GM12878 (cell line): ENCODE data around the gene TEDC1. TPM values are rescaled to one million over a fixed set of nuclear protein-coding genes. Genes with fewer than 3 reads are reported as not detected.

Source experiments
- ATAC-seq: fragments of 200-7000 bp; cut with Tn5 transposase; 3 replicates; pipeline ENCODE4 v1.9.1; 2020; ENCODE audit warnings: mild to moderate bottlenecking, moderate library complexity
- BruUV-seq: library from RNA; stranded (reverse); fragments of 400-500 nt; replicated peaks from 2 replicates; lab custom pipeline; 2021; lab: Mats Ljungman, UMichigan
- CTCF ChIA-PET: fragments of 300-600 bp; sonication (Branson Sonifier 250); formaldehyde crosslinking; extraction: SDS; loops from one replicate; lab custom pipeline; 2021; ENCODE audit warnings: inconsistent platforms; lab: Yijun Ruan, JAX
- POLR2A ChIA-PET: fragments of 350-600 bp; formaldehyde crosslinking; extraction: SDS; loops from one replicate; lab custom pipeline; 2021; ENCODE audit warnings: inconsistent platforms; lab: Charles Lee
- RAD21 ChIA-PET: fragments of 300-600 bp; sonication (Branson Sonifier 250); formaldehyde crosslinking; loops from one replicate; lab custom pipeline; 2023; ENCODE audit warnings: antibody characterized with exemption; ENCODE audit not compliant: unreplicated experiment; lab: Charles Lee
- SMC1A ChIA-PET: fragments of 300-600 bp; sonication (Branson Sonifier 250); formaldehyde crosslinking; loops from one replicate; lab custom pipeline; 2023; ENCODE audit not compliant: unreplicated experiment, uncharacterized antibody; lab: Charles Lee
- DNase-seq: peaks from one replicate; pipeline ENCODE4 v3.0.0-alpha.2; 2011; ENCODE audit warnings: low read depth, low spot score
- FAIRE-seq: peaks from 3 replicates; lab custom pipeline; 2011; peaks lifted over from hg19 to GRCh38; lab: Jason Lieb, UNC
- H2AFZ ChIP-seq: 2 replicates; pipeline ENCODE4 v1.6.0; 2011; ENCODE audit warnings: low read depth, low read length, control low read depth; ENCODE audit not compliant: control insufficient read depth
- H3K27ac ChIP-seq: 2 replicates; pipeline ENCODE4 v1.5.1; 2011; ENCODE audit warnings: control low read depth; ENCODE audit not compliant: control insufficient read depth, insufficient read depth
- H3K27me3 ChIP-seq, 2 experiments: replicated peaks in 1 of 2; 2 replicates each; pipeline versions ENCODE4 v1.6.0 to v1.6.1; 2011; ENCODE audit warnings: low read length in 1 of 2; ENCODE audit not compliant: control insufficient read depth in 2 of 2, insufficient read depth in 2 of 2
- H3K36me3 ChIP-seq, 2 experiments: 2 replicates each; pipeline ENCODE4 v1.5.1; 2011; ENCODE audit warnings: low read length in 1 of 2; ENCODE audit not compliant: control insufficient read depth in 2 of 2, insufficient read depth in 2 of 2
- H3K4me1 ChIP-seq: 2 replicates; pipeline ENCODE4 v1.6.1; 2011; ENCODE audit warnings: mild to moderate bottlenecking, low read length, moderate library complexity, mixed read lengths; ENCODE audit not compliant: control insufficient read depth, insufficient read depth
- H3K4me2 ChIP-seq: 2 replicates; pipeline ENCODE4 v1.6.0; 2011; ENCODE audit warnings: control low read depth; ENCODE audit not compliant: control insufficient read depth, insufficient read depth
- H3K4me3 ChIP-seq: fragments of 200-600 bp; sonication (generic); 2 replicates; pipeline ENCODE4 v1.5.1; 2016
- H3K79me2 ChIP-seq: 2 replicates; pipeline ENCODE4 v1.6.0; 2011; ENCODE audit warnings: low read length; ENCODE audit not compliant: control insufficient read depth, insufficient read depth
- H3K9ac ChIP-seq: 2 replicates; pipeline ENCODE4 v1.8.0; 2011; ENCODE audit warnings: low read length, control low read depth, mixed read lengths; ENCODE audit not compliant: control insufficient read depth, insufficient read depth
- H3K9me3 ChIP-seq: replicated peaks from 3 replicates; pipeline ENCODE4 v1.5.1; 2011; ENCODE audit warnings: mild to moderate bottlenecking, low read length; ENCODE audit not compliant: control insufficient read depth, insufficient read depth
- H4K20me1 ChIP-seq: 2 replicates; pipeline ENCODE4 v1.6.0; 2011; ENCODE audit not compliant: control insufficient read depth, insufficient read depth
- ASH2L ChIP-seq: fragments of 300-600, 200-600 bp; sonication (generic); IDR thresholded peaks from 2 replicates; pipeline ENCODE4 v1.6.1; 2017; ENCODE audit warnings: low read depth, mild to moderate bottlenecking, borderline replicate concordance
- BCL11A ChIP-seq: IDR thresholded peaks from 2 replicates; pipeline ENCODE4 v1.6.1; 2011; ENCODE audit warnings: low read depth, low read length
- E2F8 ChIP-seq: fragments of 450-650 bp; IDR thresholded peaks from 2 replicates; pipeline ENCODE4 v1.6.1; 2018; ENCODE audit warnings: mild to moderate bottlenecking, low read depth, moderate library complexity; ENCODE audit not compliant: partially characterized antibody
- FOXM1 ChIP-seq: IDR thresholded peaks from 2 replicates; pipeline ENCODE4 v1.6.1; 2012; ENCODE audit warnings: low read depth, mild to moderate bottlenecking, inconsistent platforms, low read length, moderate library complexity
- HDGF ChIP-seq: fragments of 450-650 bp; IDR thresholded peaks from 2 replicates; pipeline ENCODE4 v1.6.1; 2016; ENCODE audit warnings: antibody characterized with exemption
- NR2C2 ChIP-seq: IDR thresholded peaks from 2 replicates; pipeline ENCODE4 v1.6.1; 2011; ENCODE audit warnings: borderline replicate concordance, low read depth; ENCODE audit not compliant: control insufficient read depth, insufficient read length
- RAD51 ChIP-seq: fragments of 450-650 bp; IDR thresholded peaks from 2 replicates; pipeline ENCODE4 v1.6.1; 2016; ENCODE audit warnings: moderate library complexity, mild to moderate bottlenecking, inconsistent platforms
- SUPT20H ChIP-seq: IDR thresholded peaks from 2 replicates; pipeline ENCODE4 v1.6.1; 2011; ENCODE audit warnings: low read depth, mild to moderate bottlenecking, low read length, moderate library complexity, borderline replicate concordance; ENCODE audit not compliant: control insufficient read depth
- ZSCAN29 ChIP-seq: fragments of 450-650 bp; IDR thresholded peaks from 2 replicates; pipeline ENCODE4 v1.6.1; 2017; ENCODE audit warnings: mild to moderate bottlenecking, moderate library complexity
- WGBS: methylation state at CpG from one replicate; pipeline ENCODE4 v1.1.6; 2016; ENCODE audit warnings: low lambda C conversion rate; ENCODE audit not compliant: insufficient replicate concordance, insufficient coverage; ENCODE audit errors: missing lambda C conversion rate; 5-methylcytosine and 5-hydroxymethylcytosine counted together
- in situ Hi-C: fragments of 300-500 bp; cut with MboI; formaldehyde crosslinking; loops from 9 replicates; pipeline ENCODE4 v1.14.3; 2018; ENCODE audit warnings: mixed read lengths
- intact Hi-C: fragments of 100-400 bp; cut with micrococcal nuclease; formaldehyde crosslinking; loops from one replicate; pipeline ENCODE4 v1.14.2; 2022; ENCODE audit not compliant: unreplicated experiment
- polyA plus RNA-seq, 11 experiments: library from polyadenylated mRNA; depleted of rRNA in 4 of 11; unstranded in 6 of 11; stranded (reverse) in 5 of 11; fragments of >200 nt; fragmentation: Nextera tagmentation in 4 of 11; fragmentation: Illumina TruSeq in 1 of 11; extraction: Ambion mirVana in 4 of 11; extraction: Trizol in 1 of 11; gene quantifications; 1 replicate in 1 of 11; 2 replicates in 10 of 11; pipeline versions ENCODE4 v1.2.1 to v1.2.3, GENCODE V29; 2011 to 2016; ENCODE audit warnings: inconsistent platforms in 2 of 11, missing spikeins in 2 of 11, low read depth in 1 of 11
- total RNA-seq, 4 experiments: library from RNA; depleted of rRNA in 3 of 4; stranded (reverse); fragments of >200 nt in 3 of 4; fragmentation: Illumina TruSeq in 1 of 4; extraction: Trizol in 1 of 4; gene quantifications; 2 replicates each; pipeline versions ENCODE4 v1.2.1 to v1.2.3, GENCODE V29; 2013 to 2021

The TEDC1 gene
- total and polyA plus RNA-seq, 10 of the 15 experiments (the other 5 are each of a cell fraction or from before 2014, with no cell fraction given): 0.19 to 34.2 (median 14.5) TPM

DNA sequence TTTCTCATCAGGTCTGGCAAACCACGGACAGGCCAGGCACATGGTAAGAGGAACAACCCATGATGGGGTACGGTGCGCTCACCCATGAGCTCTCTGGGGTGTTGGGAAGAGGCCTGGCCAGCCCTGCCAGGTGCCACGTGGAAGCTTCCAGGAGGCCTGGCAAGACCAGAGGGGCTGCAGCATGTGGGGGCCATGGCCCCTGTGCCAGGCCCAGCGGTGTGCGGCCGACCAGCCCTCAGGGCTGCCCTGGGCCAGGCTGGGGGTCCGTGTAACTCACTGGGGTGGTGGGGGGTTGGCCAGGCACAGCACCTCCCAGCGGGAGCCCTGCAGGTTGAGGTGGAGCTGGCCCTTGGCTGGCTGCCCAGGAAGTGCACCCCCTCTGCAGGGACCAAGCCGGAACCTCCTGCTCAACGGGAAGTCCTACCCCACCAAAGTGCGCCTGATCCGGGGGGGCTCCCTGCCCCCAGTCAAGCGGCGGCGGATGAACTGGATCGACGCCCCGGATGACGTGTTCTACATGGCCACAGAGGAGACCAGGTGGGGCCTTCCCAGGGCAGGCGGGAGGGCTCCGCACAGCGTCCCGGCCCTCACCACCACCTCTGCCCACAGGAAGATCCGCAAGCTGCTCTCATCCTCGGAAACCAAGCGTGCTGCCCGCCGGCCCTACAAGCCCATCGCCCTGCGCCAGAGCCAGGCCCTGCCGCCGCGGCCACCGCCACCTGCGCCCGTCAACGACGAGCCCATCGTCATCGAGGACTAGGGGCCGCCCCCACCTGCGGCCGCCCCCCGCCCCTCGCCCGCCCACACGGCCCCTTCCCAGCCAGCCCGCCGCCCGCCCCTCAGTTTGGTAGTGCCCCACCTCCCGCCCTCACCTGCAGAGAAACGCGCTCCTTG is 21.3 kb upstream of the TEDC1 start:
- no peak overlapping the region for H3K4me3 ChIP-seq
- RAD21 ChIA-PET: no interaction called here
- intact Hi-C loops: no loop called here

More for the DNA sequence above, 21.3 kb upstream of the TEDC1 start:
- Histone ChIP-seq H3K79me2 (no peaks in the 10 kb centered on the region), H3K4me1 (no peaks in the 10 kb centered on the region), H3K27me3 (no peaks in the 10 kb centered on the region; a peak in 1 of 4 replicates), H4K20me1 (no peaks in the 10 kb centered on the region), H2AFZ (no peak overlapping the region), H3K9me3 (no peaks in the 10 kb centered on the region), H3K36me3 (peaks cover 0 to 11% of the 10 kb centered on the region in 2 experiments; a peak in 3 of 4 replicates), H3K9ac (no peak overlapping the region), H3K27ac (no peak overlapping the region), H3K4me2 (no peak overlapping the region)
- TF ChIP-seq ZSCAN29 (no peak), HDGF (no peak), BCL11A (no peak), NR2C2 (no peak), ASH2L (no peak), SUPT20H (no peak), E2F8 (no peak), FOXM1 (no peak), RAD51 (no peak)
- ChIA-PET POLR2A (no interaction called here), SMC1A (no interaction called here), CTCF (interaction anchor here (1.0 kb wide), 1 partner anchor 20 kb away, joined by 3 read pairs; no protein-coding TSS in a partner anchor)
- DNase-seq (no peak), FAIRE-seq (no peak), ATAC-seq (no peak)
- no TSS peak for BruUV-seq
- WGBS: 89% methylated on average over 41 of the region's 54 CpGs
- in situ Hi-C loops: no loop called here
